Stomach (tissue), 4 donors: ENCODE data around the gene CDH2.

Experiments
- CTCF ChIP-seq, 7 experiments: fragments of 450-650 bp in 4 of 7; fragments of 200-600 bp in 3 of 7; sonication (generic) in 3 of 7; IDR thresholded peaks; one replicate each; pipeline ENCODE4 v1.5.1; 2016 to 2019; ENCODE audit warnings: antibody characterized with exemption in 7 of 7, control low read depth in 2 of 7, mild to moderate bottlenecking in 1 of 7
- EP300 ChIP-seq: sonication (generic); formaldehyde crosslinking; IDR thresholded peaks from one replicate; pipeline ENCODE4 v1.6.1; 2017; ENCODE audit warnings: antibody characterized with exemption
- POLR2A ChIP-seq, 4 donors: fragments of 450-650 bp; IDR thresholded peaks; one replicate each; pipeline ENCODE4 v1.6.1; 2016; ENCODE audit warnings: antibody characterized with exemption in 4 of 4, control low read depth in 2 of 4, mild to moderate bottlenecking in 1 of 4, moderate library complexity in 1 of 4

DNA sequence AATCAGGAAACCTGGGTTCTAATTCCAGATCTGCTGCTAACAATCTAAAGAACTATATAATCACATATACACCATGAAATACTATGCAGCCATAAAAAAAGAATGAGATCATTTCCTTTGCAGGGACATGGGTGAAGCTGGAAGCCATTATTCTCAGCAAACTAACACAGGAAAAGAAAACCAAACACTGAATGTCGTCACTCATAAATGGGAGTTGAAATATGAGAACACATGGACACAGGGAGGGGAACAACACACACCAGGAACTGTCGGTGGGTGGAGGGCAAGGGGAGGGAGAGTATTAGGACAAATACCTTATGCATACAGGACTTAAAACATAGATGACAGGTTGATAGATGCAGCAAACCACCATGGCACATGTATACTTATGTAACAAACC lies 33.2 kb downstream of the CDH2 start:
- TF ChIP-seq CTCF (IDR thresholded peaks at IDR 0.05) (no peak), EP300 (no peak), POLR2A (IDR thresholded peaks at IDR 0.05) (no peak)
